Natural killer cell treated with Interleukin-12 subunit alpha and Interleukin-12 subunit beta and Interleukin-15 and Interleukin-18, amount 100 ng/mL, for 72 hours (primary cell): ENCODE data around the gene HLA-F. TPM values are rescaled to one million over a fixed set of nuclear protein-coding genes. Genes with fewer than 3 reads are reported as not detected.

ENCODE experiments used
- ATAC-seq, 2 donors: fragments of 150-1000 bp; cut with Tn5 transposase in 1 of 2; sonication (Bioruptor Pico), chemical (Tn5 transposase) in 1 of 2; 2 replicates each; pipeline ENCODE4 v1.10.0; 2021
- DNase-seq: peaks from one replicate; pipeline ENCODE4 v3.0.0; 2022; ENCODE audit warnings: low spot score
- H3K27ac Mint-ChIP-seq, 2 donors: 1 replicate in 1 of 2; 2 replicates in 1 of 2; pipeline ENCODE4 v1.8.0; 2022; ENCODE audit warnings: mixed read lengths in 2 of 2, mild to moderate bottlenecking in 1 of 2, moderate library complexity in 1 of 2
- H3K27me3 Mint-ChIP-seq, 2 donors: 1 replicate in 1 of 2; 2 replicates in 1 of 2; pipeline ENCODE4 v1.8.0; 2022; ENCODE audit warnings: mixed read lengths in 2 of 2
- H3K36me3 Mint-ChIP-seq: one replicate; pipeline ENCODE4 v1.8.0; 2022; ENCODE audit warnings: mixed read lengths
- H3K4me1 Mint-ChIP-seq, 2 donors: 1 replicate in 1 of 2; 2 replicates in 1 of 2; pipeline ENCODE4 v1.8.0; 2022; ENCODE audit warnings: low read depth in 2 of 2, mixed read lengths in 2 of 2, mild to moderate bottlenecking in 1 of 2
- H3K4me3 Mint-ChIP-seq: one replicate; pipeline ENCODE4 v1.8.0; 2022; ENCODE audit warnings: mixed read lengths
- H3K9me3 Mint-ChIP-seq: 2 replicates; pipeline ENCODE4 v1.8.0; 2022; ENCODE audit warnings: mixed read lengths
- total RNA-seq, 2 donors: library from RNA; stranded (reverse); gene quantifications; one replicate each; pipeline ENCODE4 v1.2.3, GENCODE V29; 2022

The HLA-F gene
- 100 to 1,000 TPM; 277 to 518 TPM for total RNA-seq

- Mint-ChIP-seq H3K36me3 (peaks cover 28% of the 10 kb centered on the region), H3K9me3 (no peaks in the 10 kb centered on the region), H3K27ac (peak within 1 kb of the TSS; percentile 94 to 99), H3K4me3 (peak within 1 kb of the TSS; percentile 93), H3K4me1 (peaks cover 50 to 59% of the 10 kb centered on the region in 2 donors), H3K27me3 (no peaks in the 10 kb centered on the region)
- peak; percentile 94 to 96 for ATAC-seq
- DNase-seq = peak; percentile 92
These were observed at the start of gene HLA-F for GRCh38 chr6:29723262-29723665. TSS of gene HLA-F (plus strand) at chr6:29723434. CDS start at chr6:29723464, 30 bp downstream.

- H3K4me1 Mint-ChIP-seq = peaks cover 5 to 20% of the 10 kb centered on the region in 2 donors
- no peak overlapping the region for H3K4me3 Mint-ChIP-seq
- H3K27ac Mint-ChIP-seq = no peak overlapping the region
- no peaks in the 10 kb centered on the region for H3K9me3 Mint-ChIP-seq
- H3K36me3 Mint-ChIP-seq = no peaks in the 10 kb centered on the region
- ATAC-seq = no peak
- peaks cover 4 to 16% of the 10 kb centered on the region in 2 donors for H3K27me3 Mint-ChIP-seq
- DNase-seq = no peak
These were observed 49.2 kb upstream of the HLA-F start for GRCh38 chr6:29674008-29674407.

GRCh38 chr6:29675561-29675960 lies 47.7 kb upstream of the HLA-F start:
- Mint-ChIP-seq H3K4me3 (no peak overlapping the region), H3K27me3 (peaks cover 4 to 16% of the 10 kb centered on the region in 2 donors), H3K9me3 (no peaks in the 10 kb centered on the region), H3K27ac (no peak overlapping the region), H3K36me3 (no peaks in the 10 kb centered on the region), H3K4me1 (peaks cover 5 to 23% of the 10 kb centered on the region in 2 donors)
- no peak for DNase-seq
- ATAC-seq = no peak

GRCh38 chr6:29676981-29677601 lies 46.1 kb upstream of the HLA-F start:
- peaks cover 0 to 5% of the 10 kb centered on the region in 2 donors for H3K27me3 Mint-ChIP-seq
- ATAC-seq = no peak
- peak overlapping the region in 1 of 2 donors; percentile 82 for H3K27ac Mint-ChIP-seq
- H3K4me3 Mint-ChIP-seq = no peak overlapping the region
- no peak for DNase-seq
- H3K9me3 Mint-ChIP-seq = no peaks in the 10 kb centered on the region
- no peaks in the 10 kb centered on the region for H3K36me3 Mint-ChIP-seq
- peaks cover 5 to 23% of the 10 kb centered on the region in 2 donors for H3K4me1 Mint-ChIP-seq

- Mint-ChIP-seq H3K4me3 (no peak overlapping the region), H3K4me1 (peaks cover 5 to 23% of the 10 kb centered on the region in 2 donors), H3K27me3 (no peaks in the 10 kb centered on the region), H3K36me3 (no peaks in the 10 kb centered on the region), H3K27ac (no peak overlapping the region), H3K9me3 (no peaks in the 10 kb centered on the region)
- DNase-seq = no peak
- no peak for ATAC-seq
These were observed 45.1 kb upstream of the HLA-F start for GRCh38 chr6:29678114-29678513.

GRCh38 chr6:29679962-29680361 lies 43.3 kb upstream of the HLA-F start:
- H3K9me3 Mint-ChIP-seq = no peaks in the 10 kb centered on the region
- H3K27me3 Mint-ChIP-seq = no peaks in the 10 kb centered on the region
- H3K4me3 Mint-ChIP-seq = peak overlapping the region; percentile 62
- DNase-seq (no peak), ATAC-seq (no peak)
- peak overlapping the region in 1 of 2 donors; percentile 70 for H3K27ac Mint-ChIP-seq
- H3K4me1 Mint-ChIP-seq = peaks cover 5 to 23% of the 10 kb centered on the region in 2 donors
- H3K36me3 Mint-ChIP-seq = no peaks in the 10 kb centered on the region

GRCh38 chr6:29680416-29680815 lies 42.8 kb upstream of the HLA-F start:
- DNase-seq = no peak
- peak; percentile 54 to 62 for ATAC-seq
- no peaks in the 10 kb centered on the region for H3K36me3 Mint-ChIP-seq
- H3K9me3 Mint-ChIP-seq = no peaks in the 10 kb centered on the region
- H3K4me3 Mint-ChIP-seq = peak overlapping the region; percentile 62
- peak overlapping the region in 1 of 2 donors; percentile 70 for H3K27ac Mint-ChIP-seq
- H3K4me1 Mint-ChIP-seq = peaks cover 5 to 23% of the 10 kb centered on the region in 2 donors
- no peaks in the 10 kb centered on the region for H3K27me3 Mint-ChIP-seq

GRCh38 chr6:29680904-29681303 lies 42.3 kb upstream of the HLA-F start, which contains the start of gene ZFP57:
TSS of gene ZFP57 (minus strand) at chr6:29681152. CDS start at chr6:29677003, 4,149 bp downstream.
- ATAC-seq (peak; percentile 44 to 82), DNase-seq (no peak)
- Mint-ChIP-seq H3K27ac (peak within 1 kb of the TSS in 1 of 2 donors; percentile 70), H3K4me3 (peak within 1 kb of the TSS; percentile 62), H3K4me1 (peaks cover 5 to 23% of the 10 kb centered on the region in 2 donors), H3K27me3 (no peaks in the 10 kb centered on the region), H3K36me3 (no peaks in the 10 kb centered on the region), H3K9me3 (no peaks in the 10 kb centered on the region)

- Mint-ChIP-seq H3K27ac (no peak overlapping the region), H3K9me3 (no peaks in the 10 kb centered on the region), H3K27me3 (peaks cover 0 to 2% of the 10 kb centered on the region in 2 donors), H3K36me3 (no peaks in the 10 kb centered on the region), H3K4me1 (peaks cover 5 to 16% of the 10 kb centered on the region in 2 donors), H3K4me3 (no peak overlapping the region)
- no peak for ATAC-seq
- DNase-seq = no peak
These were observed 41.4 kb upstream of the HLA-F start for GRCh38 chr6:29681811-29682210.

GRCh38 chr6:29685718-29686326 lies 37.4 kb upstream of the HLA-F start:
- no peak overlapping the region for H3K27ac Mint-ChIP-seq
- peaks cover 0 to 5% of the 10 kb centered on the region in 2 donors for H3K27me3 Mint-ChIP-seq
- no peak for ATAC-seq
- no peaks in the 10 kb centered on the region for H3K9me3 Mint-ChIP-seq
- no peaks in the 10 kb centered on the region for H3K36me3 Mint-ChIP-seq
- no peak for DNase-seq
- H3K4me1 Mint-ChIP-seq = no peaks in the 10 kb centered on the region
- H3K4me3 Mint-ChIP-seq = no peak overlapping the region

GRCh38 chr6:29694637-29695036 lies 28.6 kb upstream of the HLA-F start:
- H3K9me3 Mint-ChIP-seq = no peaks in the 10 kb centered on the region
- H3K27me3 Mint-ChIP-seq = peaks cover 0 to 2% of the 10 kb centered on the region in 2 donors
- ATAC-seq = no peak
- DNase-seq = no peak
- H3K27ac Mint-ChIP-seq = no peak overlapping the region
- no peaks in the 10 kb centered on the region for H3K4me1 Mint-ChIP-seq
- no peak overlapping the region for H3K4me3 Mint-ChIP-seq
- H3K36me3 Mint-ChIP-seq = no peaks in the 10 kb centered on the region

- peaks cover 0 to 2% of the 10 kb centered on the region in 2 donors for H3K27me3 Mint-ChIP-seq
- H3K36me3 Mint-ChIP-seq = no peaks in the 10 kb centered on the region
- no peak overlapping the region for H3K4me3 Mint-ChIP-seq
- H3K4me1 Mint-ChIP-seq = no peaks in the 10 kb centered on the region
- DNase-seq (peak; percentile 23), ATAC-seq (no peak)
- no peak overlapping the region for H3K27ac Mint-ChIP-seq
- no peaks in the 10 kb centered on the region for H3K9me3 Mint-ChIP-seq
These were observed 26.8 kb upstream of the HLA-F start for GRCh38 chr6:29696147-29697125.

- no peak overlapping the region for H3K27ac Mint-ChIP-seq
- H3K36me3 Mint-ChIP-seq = no peaks in the 10 kb centered on the region
- peaks cover 13 to 17% of the 10 kb centered on the region in 2 donors for H3K4me1 Mint-ChIP-seq
- H3K4me3 Mint-ChIP-seq = no peak overlapping the region
- H3K27me3 Mint-ChIP-seq = peaks cover 0 to 11% of the 10 kb centered on the region in 2 donors
- DNase-seq (peak; percentile 69), ATAC-seq (peak; percentile 79 to 81)
- no peaks in the 10 kb centered on the region for H3K9me3 Mint-ChIP-seq
These were observed 20.6 kb upstream of the HLA-F start for GRCh38 chr6:29702519-29703103.
